Osteocyte (in vitro differentiated cells): Measurements from ENCODE around the gene PTBP3. TPM values are rescaled to one million over a fixed set of nuclear protein-coding genes. Genes with fewer than 3 reads are reported as not detected.
A peak's percentile ranks its signal among the peaks of the same experiment; 100 is the strongest.
"Not testable (repeated sequence)": the region's sequence is repeated elsewhere in the genome, so short reads cannot be mapped to it uniquely, and the experiment has no call there.

Experiments used
- DNase-seq: peaks from one replicate; pipeline ENCODE4 v3.0.0; 2021; ENCODE audit warnings: mixed read lengths; ENCODE audit not compliant: unreplicated experiment; ENCODE audit errors: extremely low spot score
- H3K27ac Mint-ChIP-seq: one replicate; pipeline ENCODE4 v1.8.0; 2021; ENCODE audit warnings: mild to moderate bottlenecking, mixed read lengths; ENCODE audit not compliant: unreplicated experiment
- H3K27me3 Mint-ChIP-seq: one replicate; pipeline ENCODE4 v1.8.0; 2021; ENCODE audit warnings: mixed read lengths; ENCODE audit not compliant: unreplicated experiment
- H3K36me3 Mint-ChIP-seq: one replicate; pipeline ENCODE4 v1.8.0; 2021; ENCODE audit warnings: mixed read lengths; ENCODE audit not compliant: unreplicated experiment
- H3K4me1 Mint-ChIP-seq: one replicate; pipeline ENCODE4 v1.8.0; 2021; ENCODE audit warnings: mixed read lengths; ENCODE audit not compliant: unreplicated experiment
- H3K4me3 Mint-ChIP-seq: one replicate; pipeline ENCODE4 v1.8.0; 2021; ENCODE audit warnings: mild to moderate bottlenecking, moderate library complexity, mixed read lengths; ENCODE audit not compliant: unreplicated experiment
- H3K9me3 Mint-ChIP-seq: one replicate; pipeline ENCODE4 v1.8.0; 2021; ENCODE audit warnings: mixed read lengths; ENCODE audit not compliant: unreplicated experiment
- CTCF ChIP-seq: fragments of 200-600 bp; sonication (generic); IDR thresholded peaks from 2 replicates; pipeline ENCODE4 v1.5.0; 2021; ENCODE audit warnings: antibody characterized with exemption, mild to moderate bottlenecking, moderate library complexity
- total RNA-seq: library from RNA; stranded (reverse); gene quantifications from 2 replicates; pipeline ENCODE4 v1.2.1, GENCODE V29; 2021

Gene PTBP3
- total RNA-seq, 1 donor from 2014 or later: 47.6 TPM

GRCh38 chr9:112286926-112287325 lies 46.5 kb downstream of the PTBP3 start:
- H3K9me3 Mint-ChIP-seq: peaks cover 9% of the 10 kb centered on the region
- H3K27me3 Mint-ChIP-seq: no peaks in the 10 kb centered on the region
- no peak for TF ChIP-seq CTCF
- H3K4me1 Mint-ChIP-seq: peaks cover 44% of the 10 kb centered on the region
- H3K4me3 Mint-ChIP-seq: no peak overlapping the region
- H3K27ac Mint-ChIP-seq: no peak overlapping the region
- DNase-seq: no peak
- peaks cover 39% of the 10 kb centered on the region for H3K36me3 Mint-ChIP-seq

GRCh38 chr9:112285056-112285455 lies 48.4 kb downstream of the PTBP3 start:
- no peaks in the 10 kb centered on the region for H3K27me3 Mint-ChIP-seq
- H3K9me3 Mint-ChIP-seq: peaks cover 4% of the 10 kb centered on the region
- no peak overlapping the region for H3K27ac Mint-ChIP-seq
- peaks cover 56% of the 10 kb centered on the region for H3K4me1 Mint-ChIP-seq
- peaks cover 34% of the 10 kb centered on the region for H3K36me3 Mint-ChIP-seq
- no peak for TF ChIP-seq CTCF
- H3K4me3 Mint-ChIP-seq: no peak overlapping the region
- no peak for DNase-seq

GRCh38 chr9:112283582-112284253 lies 49.7 kb downstream of the PTBP3 start:
- no peak for DNase-seq
- Mint-ChIP-seq H3K9me3 (peaks cover 4% of the 10 kb centered on the region), H3K36me3 (peaks cover 34% of the 10 kb centered on the region), H3K27ac (peak overlapping the region; percentile 84), H3K27me3 (no peaks in the 10 kb centered on the region), H3K4me1 (peaks cover 52% of the 10 kb centered on the region), H3K4me3 (no peak overlapping the region)
- TF ChIP-seq CTCF: no peak

- peaks cover 27% of the 10 kb centered on the region for H3K36me3 Mint-ChIP-seq
- DNase-seq, H3K4me3 Mint-ChIP-seq, H3K27me3 Mint-ChIP-seq, H3K9me3 Mint-ChIP-seq: not testable (repeated sequence)
- H3K4me1 Mint-ChIP-seq: peaks cover 49% of the 10 kb centered on the region
- H3K27ac Mint-ChIP-seq: peak overlapping the region; percentile 84
Measured at GRCh38 chr9:112282841-112283240, 50.6 kb downstream of the PTBP3 start.

GRCh38 chr9:112280904-112281303 lies 52.5 kb downstream of the PTBP3 start:
- no peak overlapping the region for H3K4me3 Mint-ChIP-seq
- no peak for TF ChIP-seq CTCF
- H3K36me3 Mint-ChIP-seq: peaks cover 20% of the 10 kb centered on the region
- no peaks in the 10 kb centered on the region for H3K9me3 Mint-ChIP-seq
- peak overlapping the region; percentile 84 for H3K27ac Mint-ChIP-seq
- H3K4me1 Mint-ChIP-seq: peaks cover 37% of the 10 kb centered on the region
- H3K27me3 Mint-ChIP-seq: no peaks in the 10 kb centered on the region
- DNase-seq: no peak
